ENCODE measurements around the gene DNAH10.
A peak's percentile ranks its signal among the peaks of the same experiment; 100 is the strongest.

DNAH10 gene

GRCh38 chr12:123971770-123972456, 209.8 kb downstream of the DNAH10 start:
- POLR2A ChIA-PET, result interaction anchor here (0.9 kb wide), 1 partner anchor 12 kb away, joined by 4 read pairs; no protein-coding TSS in a partner anchor
- peaks cover 0 to 2% (median 0%) of the 10 kb centered on the region in 5 experiments for H3K27me3 ChIP-seq (replicated peaks in 2 of 5; ENCODE audit: control insufficient read depth in 4 of 5, insufficient read depth in 5 of 5, low read length in 4 of 5)
- H3K27ac ChIP-seq (ENCODE audit: insufficient read depth in 1 of 2, low read depth in 1 of 2, low read length in 2 of 2, poor library complexity in 1 of 2, severe bottlenecking in 2 of 2), result peak overlapping the region in 1 of 2 experiments; percentile 71
- DNase-seq, result peak; percentile 30 to 65 (median 60)
- peak overlapping the region; percentile 69 to 88 (median 78) for H3K4me3 ChIP-seq (ENCODE audit: control insufficient read depth in 1 of 7, extremely low read depth in 1 of 7, insufficient read depth in 4 of 7, low read depth in 2 of 7, low read length in 6 of 7)
- H3K4me1 ChIP-seq (ENCODE audit: control extremely low read depth in 1 of 4, control insufficient read depth in 4 of 4, insufficient read depth in 4 of 4, low read length in 3 of 4), result peaks cover 10 to 20% (median 17%) of the 10 kb centered on the region in 4 experiments
- no peaks in the 10 kb centered on the region for H3K9me3 ChIP-seq (ENCODE audit: control extremely low read depth in 1 of 5, control insufficient read depth in 4 of 5, insufficient read depth in 2 of 5, low read depth in 1 of 5, low read length in 4 of 5)
- H3K36me3 ChIP-seq (ENCODE audit: control insufficient read depth in 4 of 4, insufficient read depth in 4 of 4, low read length in 3 of 4), result peaks cover 2 to 10% (median 4%) of the 10 kb centered on the region in 4 experiments
- CTCF ChIA-PET, result interaction anchor here (1.8 kb wide), 1 partner anchor 60 kb away, joined by 4 read pairs; no protein-coding TSS in a partner anchor
- WGBS (ENCODE audit: insufficient coverage), result 0% methylated on average over 51 of the region's 55 CpGs

GRCh38 chr12:123972457-123973401, 210.6 kb downstream of the DNAH10 start, which contains the start of the genes CCDC92 and ZNF664:
TSS of gene CCDC92 (minus strand) at chr12:123972831. CDS start at chr12:123944305, 28,526 bp downstream.
TSS of gene ZNF664 (plus strand) at chr12:123973215. CDS start at chr12:124012145, 38,930 bp downstream.
- POLR2A ChIA-PET, result no interaction called here
- peak within 1 kb of the TSS; percentile 72 to 91 (median 81) for H3K4me3 ChIP-seq (ENCODE audit: control insufficient read depth in 1 of 7, extremely low read depth in 1 of 7, insufficient read depth in 4 of 7, low read depth in 2 of 7, low read length in 6 of 7)
- CTCF ChIA-PET, result interaction anchor here (0.5 to 1.8 kb wide), 2 partner anchors 13 to 59 kb away, joined by 3 to 4 read pairs; no protein-coding TSS in a partner anchor
- WGBS (ENCODE audit: insufficient coverage), result 0% methylated on average over 56 of the region's 138 CpGs
- H3K27ac ChIP-seq (ENCODE audit: insufficient read depth in 1 of 2, low read depth in 1 of 2, low read length in 2 of 2, poor library complexity in 1 of 2, severe bottlenecking in 2 of 2), result peak within 1 kb of the TSS; percentile 33 to 71
- H3K4me1 ChIP-seq (ENCODE audit: control extremely low read depth in 1 of 4, control insufficient read depth in 4 of 4, insufficient read depth in 4 of 4, low read length in 3 of 4), result peaks cover 10 to 20% (median 17%) of the 10 kb centered on the region in 4 experiments
- H3K27me3 ChIP-seq (replicated peaks in 2 of 5; ENCODE audit: control insufficient read depth in 4 of 5, insufficient read depth in 5 of 5, low read length in 4 of 5), result peaks cover 0 to 2% (median 0%) of the 10 kb centered on the region in 5 experiments
- H3K9me3 ChIP-seq (ENCODE audit: control extremely low read depth in 1 of 5, control insufficient read depth in 4 of 5, insufficient read depth in 2 of 5, low read depth in 1 of 5, low read length in 4 of 5), result no peaks in the 10 kb centered on the region
- H3K36me3 ChIP-seq (ENCODE audit: control insufficient read depth in 4 of 4, insufficient read depth in 4 of 4, low read length in 3 of 4), result peaks cover 2 to 14% (median 5%) of the 10 kb centered on the region in 4 experiments
- peak; percentile 91 to 96 (median 95) for DNase-seq

- DNase-seq, result peak in 2 of 3 donors; percentile 22 to 34
- H3K4me3 ChIP-seq (ENCODE audit: control insufficient read depth in 1 of 7, extremely low read depth in 1 of 7, insufficient read depth in 4 of 7, low read depth in 2 of 7, low read length in 6 of 7), result peak overlapping the region; percentile 71 to 91 (median 81)
- no peaks in the 10 kb centered on the region for H3K9me3 ChIP-seq (ENCODE audit: control extremely low read depth in 1 of 5, control insufficient read depth in 4 of 5, insufficient read depth in 2 of 5, low read depth in 1 of 5, low read length in 4 of 5)
- WGBS (ENCODE audit: insufficient coverage), result 2% methylated on average over 51 of the region's 69 CpGs
- ChIA-PET CTCF (interaction anchor here (0.6 kb wide), 1 partner anchor 850 kb away, joined by 3 read pairs; no protein-coding TSS in a partner anchor), POLR2A (no interaction called here)
- H3K27ac ChIP-seq (ENCODE audit: insufficient read depth in 1 of 2, low read depth in 1 of 2, low read length in 2 of 2, poor library complexity in 1 of 2, severe bottlenecking in 2 of 2), result peak overlapping the region; percentile 33 to 56
- peaks cover 10 to 20% (median 17%) of the 10 kb centered on the region in 4 experiments for H3K4me1 ChIP-seq (ENCODE audit: control extremely low read depth in 1 of 4, control insufficient read depth in 4 of 4, insufficient read depth in 4 of 4, low read length in 3 of 4)
- H3K27me3 ChIP-seq (replicated peaks in 2 of 5; ENCODE audit: control insufficient read depth in 4 of 5, insufficient read depth in 5 of 5, low read length in 4 of 5), result peaks cover 0 to 2% (median 0%) of the 10 kb centered on the region in 5 experiments
- H3K36me3 ChIP-seq (ENCODE audit: control insufficient read depth in 4 of 4, insufficient read depth in 4 of 4, low read length in 3 of 4), result peaks cover 0 to 19% (median 6%) of the 10 kb centered on the region in 4 experiments
These were observed 211.6 kb downstream of the DNAH10 start for GRCh38 chr12:123973552-123974341.

- Histone ChIP-seq H3K27ac (ENCODE audit: insufficient read depth in 1 of 2, low read depth in 1 of 2, low read length in 2 of 2, poor library complexity in 1 of 2, severe bottlenecking in 2 of 2) (no peak overlapping the region), H3K4me1 (ENCODE audit: control extremely low read depth in 1 of 4, control insufficient read depth in 4 of 4, insufficient read depth in 4 of 4, low read length in 3 of 4) (peaks cover 10 to 18% (median 17%) of the 10 kb centered on the region in 4 experiments), H3K27me3 (replicated peaks in 2 of 5; ENCODE audit: control insufficient read depth in 4 of 5, insufficient read depth in 5 of 5, low read length in 4 of 5) (no peaks in the 10 kb centered on the region), H3K4me3 (ENCODE audit: control insufficient read depth in 1 of 7, extremely low read depth in 1 of 7, insufficient read depth in 4 of 7, low read depth in 2 of 7, low read length in 6 of 7) (no peak overlapping the region), H3K36me3 (ENCODE audit: control insufficient read depth in 4 of 4, insufficient read depth in 4 of 4, low read length in 3 of 4) (peaks cover 0 to 20% (median 8%) of the 10 kb centered on the region in 4 experiments), H3K9me3 (ENCODE audit: control extremely low read depth in 1 of 5, control insufficient read depth in 4 of 5, insufficient read depth in 2 of 5, low read depth in 1 of 5, low read length in 4 of 5) (no peaks in the 10 kb centered on the region)
- WGBS (ENCODE audit: insufficient coverage), result 96% methylated on average over 6 of the region's 7 CpGs
- ChIA-PET CTCF (interaction anchor here (0.6 to 1.6 kb wide), 2 partner anchors 21 to 71 kb away, joined by 3 read pairs; no protein-coding TSS in a partner anchor), POLR2A (no interaction called here)
- no peak for DNase-seq
These were observed 214.2 kb downstream of the DNAH10 start for GRCh38 chr12:123976227-123976826.

GRCh38 chr12:123979566-123979965, 217.5 kb downstream of the DNAH10 start:
- CTCF ChIA-PET, result no interaction called here
- no peak for DNase-seq
- H3K4me1 ChIP-seq (ENCODE audit: control extremely low read depth in 1 of 4, control insufficient read depth in 4 of 4, insufficient read depth in 4 of 4, low read length in 3 of 4), result peaks cover under 1 to 4% (median 2%) of the 10 kb centered on the region in 4 experiments
- no peaks in the 10 kb centered on the region for H3K27me3 ChIP-seq (replicated peaks in 2 of 5; ENCODE audit: control insufficient read depth in 4 of 5, insufficient read depth in 5 of 5, low read length in 4 of 5)
- POLR2A ChIA-PET, result no interaction called here
- H3K4me3 ChIP-seq (ENCODE audit: control insufficient read depth in 1 of 7, extremely low read depth in 1 of 7, insufficient read depth in 4 of 7, low read depth in 2 of 7, low read length in 6 of 7), result no peak overlapping the region
- 83% methylated on average over 1 of the region's 6 CpGs for WGBS (ENCODE audit: insufficient coverage)
- H3K27ac ChIP-seq (ENCODE audit: insufficient read depth in 1 of 2, low read depth in 1 of 2, low read length in 2 of 2, poor library complexity in 1 of 2, severe bottlenecking in 2 of 2), result no peak overlapping the region
- no peaks in the 10 kb centered on the region for H3K9me3 ChIP-seq (ENCODE audit: control extremely low read depth in 1 of 5, control insufficient read depth in 4 of 5, insufficient read depth in 2 of 5, low read depth in 1 of 5, low read length in 4 of 5)
- peaks cover 3 to 20% (median 8%) of the 10 kb centered on the region in 4 experiments for H3K36me3 ChIP-seq (ENCODE audit: control insufficient read depth in 4 of 4, insufficient read depth in 4 of 4, low read length in 3 of 4)

GRCh38 chr12:123982269-123982668, 220.2 kb downstream of the DNAH10 start:
- Histone ChIP-seq H3K36me3 (ENCODE audit: control insufficient read depth in 4 of 4, insufficient read depth in 4 of 4, low read length in 3 of 4) (peaks cover 4 to 12% (median 5%) of the 10 kb centered on the region in 4 experiments), H3K4me1 (ENCODE audit: control extremely low read depth in 1 of 4, control insufficient read depth in 4 of 4, insufficient read depth in 4 of 4, low read length in 3 of 4) (no peaks in the 10 kb centered on the region), H3K4me3 (ENCODE audit: control insufficient read depth in 1 of 7, extremely low read depth in 1 of 7, insufficient read depth in 4 of 7, low read depth in 2 of 7, low read length in 6 of 7) (no peak overlapping the region), H3K27ac (ENCODE audit: insufficient read depth in 1 of 2, low read depth in 1 of 2, low read length in 2 of 2, poor library complexity in 1 of 2, severe bottlenecking in 2 of 2) (no peak overlapping the region), H3K9me3 (ENCODE audit: control extremely low read depth in 1 of 5, control insufficient read depth in 4 of 5, insufficient read depth in 2 of 5, low read depth in 1 of 5, low read length in 4 of 5) (no peaks in the 10 kb centered on the region), H3K27me3 (replicated peaks in 2 of 5; ENCODE audit: control insufficient read depth in 4 of 5, insufficient read depth in 5 of 5, low read length in 4 of 5) (no peaks in the 10 kb centered on the region)
- ChIA-PET POLR2A (no interaction called here), CTCF (interaction anchor here (2.4 to 4.0 kb wide), 2 partner anchors 24 to 78 kb away, joined by 7 to 30 read pairs; no protein-coding TSS in a partner anchor)
- WGBS (ENCODE audit: insufficient coverage), result 99% methylated on average over 7 of the region's 7 CpGs
- no peak for DNase-seq
